Amygdala (tissue), 56 donors: Measurements from ENCODE around the gene USP22.
"Not testable (repeated sequence)": the region's sequence is repeated elsewhere in the genome, so short reads cannot be mapped to it uniquely, and the experiment has no call there.

ENCODE experiments used
- DNase-seq, 56 donors: peaks; one replicate each; lab custom pipeline; 2025; lab: John Stamatoyannopoulos, UW

The USP22 gene

GRCh38 chr17:21053056-21053455 lies 10.2 kb upstream of the USP22 start:
- DNase-seq, result not testable (repeated sequence)

GRCh38 chr17:21049457-21049856 lies 6.6 kb upstream of the USP22 start:
- DNase-seq, result no peak

- DNase-seq, result no peak
Measured at GRCh38 chr17:21046216-21046615, 3.4 kb upstream of the USP22 start.

GRCh38 chr17:21044971-21045370 lies 2.2 kb upstream of the USP22 start:
- no peak for DNase-seq

GRCh38 chr17:21043296-21044232 lies 753 bp upstream of the USP22 start:
- peak; percentile 78 to 100 (median 98) for DNase-seq

- peak in 51 of 56 donors; percentile 18 to 81 (median 70) for DNase-seq
Measured at GRCh38 chr17:21041741-21042457, 912 bp downstream of the USP22 start.

GRCh38 chr17:21039839-21040575 lies 2.8 kb downstream of the USP22 start:
- no peak for DNase-seq

GRCh38 chr17:21037117-21037803 lies 5.6 kb downstream of the USP22 start:
- no peak for DNase-seq

- no peak for DNase-seq
Measured at GRCh38 chr17:21036361-21036881, 6.4 kb downstream of the USP22 start.

GRCh38 chr17:21035406-21035805 lies 7.4 kb downstream of the USP22 start:
- DNase-seq, result no peak

- peak in 6 of 56 donors; percentile 17 to 35 (median 22) for DNase-seq
Measured at GRCh38 chr17:21034340-21035235, 8.2 kb downstream of the USP22 start.

- DNase-seq, result no peak
Measured at GRCh38 chr17:21033350-21033749, 9.5 kb downstream of the USP22 start.

- no peak for DNase-seq
Measured at GRCh38 chr17:21031756-21032396, 10.9 kb downstream of the USP22 start.

GRCh38 chr17:21030375-21030774 lies 12.4 kb downstream of the USP22 start:
- DNase-seq, result no peak

- no peak for DNase-seq
Measured at GRCh38 chr17:21029515-21029914, 13.3 kb downstream of the USP22 start.

GRCh38 chr17:21029036-21029435 lies 13.8 kb downstream of the USP22 start:
- DNase-seq, result peak in 6 of 56 donors; percentile 12 to 35 (median 20)

GRCh38 chr17:21028192-21028591 lies 14.6 kb downstream of the USP22 start:
- DNase-seq, result peak in 9 of 56 donors; percentile 19 to 52 (median 30)

- no peak for DNase-seq
Measured at GRCh38 chr17:21027031-21027430, 15.8 kb downstream of the USP22 start.
